HL-60/S4 treated with phorbol 12-myristate 13-acetate at 8.2 ng/mL for 4 days and 3 days (cell line): ENCODE measurements around the gene TUT1.
"Not testable (repeated sequence)": the region's sequence is repeated elsewhere in the genome, so short reads cannot be mapped to it uniquely, and the experiment has no call there.

Source experiments
- in situ Hi-C: fragments of 300-500 bp; cut with MboI; formaldehyde crosslinking; loops from 2 replicates; pipeline ENCODE4 v1.15.0; 2022; ENCODE audit warnings: low sequenced_read_pairs

Gene TUT1

DNA sequence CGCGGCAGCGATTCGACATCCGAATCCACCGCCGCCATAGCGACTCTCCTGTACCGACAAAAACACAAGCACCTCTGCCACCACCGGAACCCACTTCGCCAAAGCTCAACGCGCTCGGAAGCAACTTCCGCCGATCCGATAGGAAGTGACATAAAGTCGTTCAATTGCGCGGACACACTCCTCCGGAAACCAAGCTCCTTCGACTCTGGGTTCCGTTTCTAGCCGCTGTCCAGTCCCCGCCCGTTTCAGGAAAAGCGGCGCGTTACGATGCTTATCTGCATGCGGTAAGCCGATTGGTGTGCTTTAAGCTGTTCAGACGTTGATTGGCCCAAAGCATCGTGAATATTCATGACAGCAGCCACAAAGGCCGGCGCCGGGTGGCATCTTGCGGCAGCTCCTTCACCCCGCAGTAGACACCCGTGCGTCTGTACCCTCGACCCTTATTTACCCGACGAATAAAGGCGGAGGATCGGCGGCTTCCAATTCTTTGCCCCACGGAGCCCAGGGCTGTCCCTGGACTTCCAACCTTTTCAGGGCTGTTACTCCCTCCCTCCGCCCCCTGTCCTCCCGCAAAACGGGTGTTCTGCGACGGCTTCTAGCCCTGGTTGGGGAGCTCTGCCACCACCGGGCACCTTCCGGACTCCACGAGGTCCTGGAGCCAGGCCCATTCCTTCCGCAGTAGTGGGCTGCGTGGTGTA is at the start of gene TUT1:
TSS of gene TUT1 (minus strand) at position 76 of the 698 bp plus-strand sequence. CDS start at position 38, 38 bp downstream.
- in situ Hi-C loops: no loop called here

DNA sequence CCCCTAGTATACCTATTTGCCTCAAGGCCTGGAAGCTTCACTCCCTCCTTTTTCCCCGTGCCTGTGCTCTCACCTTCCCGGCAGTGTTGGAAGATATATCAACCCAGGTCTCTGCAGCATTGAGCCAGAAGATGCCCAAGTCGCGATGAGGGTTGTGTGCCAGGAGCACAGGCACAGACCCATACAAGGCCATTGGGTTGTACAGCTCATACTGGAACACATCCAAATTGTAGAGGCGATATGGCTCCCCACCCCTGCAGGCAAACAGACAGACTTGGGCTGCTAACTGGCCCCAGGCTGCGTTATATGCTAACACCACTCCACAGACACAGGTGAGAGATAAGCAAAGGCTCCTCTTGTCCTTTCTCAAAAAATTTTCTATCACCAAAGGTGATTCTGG is 41.2 kb upstream of the TUT1 start:
- in situ Hi-C loops: no loop called here

- in situ Hi-C loops: no loop called here
Observed at GRCh38 chr11:62627713-62628112, 36.4 kb upstream of the TUT1 start.

DNA sequence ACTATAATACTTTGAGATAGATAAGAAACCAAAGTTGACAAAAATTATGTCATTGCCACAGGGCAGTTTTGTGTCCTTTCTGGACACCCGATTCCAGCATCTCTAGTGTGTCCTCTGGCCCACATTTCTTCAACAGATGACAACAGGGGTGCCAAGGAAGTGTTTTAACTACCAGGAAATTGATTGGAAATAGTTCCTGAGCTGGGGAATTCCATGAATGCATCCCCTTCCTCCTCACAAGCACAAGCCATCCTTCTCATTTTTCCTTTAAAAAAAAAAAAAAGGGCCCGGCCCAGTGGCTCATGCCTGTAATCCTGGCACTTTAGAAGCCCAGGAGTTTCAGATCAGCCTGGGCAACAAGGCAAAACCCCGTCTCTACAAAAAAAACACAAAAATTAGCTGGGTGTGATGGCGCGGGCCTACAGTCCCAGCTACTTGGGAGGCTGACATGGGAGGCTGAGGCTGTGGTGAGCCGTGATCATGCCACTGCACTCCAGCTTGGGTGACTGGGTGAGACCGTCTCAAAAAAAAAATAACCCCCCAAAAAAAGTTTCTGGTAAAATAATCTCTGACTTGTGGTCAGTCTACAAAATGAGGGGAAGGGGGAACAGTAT is 31.3 kb upstream of the TUT1 start:
- in situ Hi-C loops: no loop called here

- in situ Hi-C loops: no loop called here
Observed at GRCh38 chr11:62621567-62622470, 30.5 kb upstream of the TUT1 start, which contains the start of gene B3GAT3. B3GAT3 (minus strand) TSS chr11:62621986; CDS start chr11:62621947, 39 bp downstream.

GRCh38 chr11:62621027-62621566 is 29.8 kb upstream of the TUT1 start:
- in situ Hi-C loops: no loop called here

GRCh38 chr11:62616957-62617356 is 25.6 kb upstream of the TUT1 start:
- in situ Hi-C loops: not testable (repeated sequence)

DNA sequence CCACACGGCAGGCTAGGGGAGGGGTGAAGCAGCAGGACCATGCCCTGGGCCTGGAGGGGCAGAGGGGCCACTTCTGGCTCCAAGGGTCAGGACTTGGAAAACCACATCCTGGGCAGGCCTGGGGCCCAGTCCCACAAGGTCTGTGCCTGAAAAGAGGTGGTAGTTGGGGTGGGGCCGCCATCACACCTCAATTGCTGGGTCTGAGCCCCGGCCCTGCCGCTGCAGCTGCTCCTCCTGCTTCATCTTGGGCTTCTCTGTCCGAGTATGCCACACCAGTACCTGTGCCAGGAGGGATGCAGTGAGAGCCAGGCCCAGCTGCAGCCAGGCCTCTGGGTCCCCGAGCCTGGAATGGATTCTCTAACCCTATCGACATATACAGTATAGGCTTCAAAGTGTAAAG is 24.2 kb upstream of the TUT1 start:
- in situ Hi-C loops: no loop called here

- in situ Hi-C loops: no loop called here
Observed at GRCh38 chr11:62614275-62614674, 23.0 kb upstream of the TUT1 start.

GRCh38 chr11:62613291-62613778 is 22.0 kb upstream of the TUT1 start:
- in situ Hi-C loops: no loop called here

- in situ Hi-C loops: no loop called here
Observed at GRCh38 chr11:62612366-62613290, 21.3 kb upstream of the TUT1 start, which contains the start of the genes EML3 and ROM1. EML3 (minus strand) TSS chr11:62612775; CDS start chr11:62612457, 318 bp downstream. ROM1 (plus strand) TSS chr11:62613257; CDS start chr11:62613282, 25 bp downstream.

- in situ Hi-C loops: no loop called here
Observed at GRCh38 chr11:62611705-62612365, 20.5 kb upstream of the TUT1 start.

DNA sequence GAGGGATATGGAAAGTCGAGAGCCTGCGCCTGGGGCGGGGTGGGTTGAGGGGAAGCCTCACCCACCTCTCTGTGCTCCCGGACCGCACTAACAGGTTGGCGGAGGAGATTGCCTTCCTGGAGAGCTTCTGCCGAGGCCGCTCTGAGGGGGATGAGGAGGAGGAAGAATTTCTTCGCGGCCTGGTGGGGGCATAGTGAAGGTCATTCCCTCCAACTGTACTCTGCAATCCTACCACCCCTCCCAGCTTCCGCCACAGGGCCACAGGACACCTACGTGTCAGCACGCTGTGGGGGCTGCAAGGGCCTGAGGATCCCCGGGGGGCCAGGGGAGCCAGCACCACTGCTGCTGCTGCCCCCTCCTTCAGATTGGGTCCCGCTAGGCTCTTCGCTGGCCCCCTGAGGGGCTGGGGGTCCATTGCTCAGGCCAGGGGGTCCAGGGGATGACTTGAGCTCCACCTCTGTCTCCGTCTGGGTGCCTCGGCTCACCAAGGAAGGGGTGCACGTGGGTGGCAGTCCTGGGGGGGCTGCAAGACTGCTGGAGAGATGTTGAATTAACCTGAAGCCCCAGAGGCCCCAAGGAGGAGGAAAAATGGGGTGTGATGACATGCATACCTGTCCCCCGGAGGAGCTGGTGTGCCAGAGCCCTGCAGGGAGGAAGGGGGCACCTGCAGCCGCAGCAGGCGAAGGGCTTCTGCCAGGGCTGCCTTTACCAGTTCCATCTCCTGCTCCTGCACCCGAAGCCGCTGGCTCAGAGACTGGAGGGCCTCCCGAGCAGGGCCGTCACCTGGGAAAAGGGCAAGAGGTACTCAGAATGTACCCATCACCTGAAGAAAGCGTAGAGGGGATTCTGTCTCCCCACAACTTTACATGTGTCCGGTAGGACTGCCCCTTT is 19.7 kb upstream of the TUT1 start:
- in situ Hi-C loops: no loop called here

DNA sequence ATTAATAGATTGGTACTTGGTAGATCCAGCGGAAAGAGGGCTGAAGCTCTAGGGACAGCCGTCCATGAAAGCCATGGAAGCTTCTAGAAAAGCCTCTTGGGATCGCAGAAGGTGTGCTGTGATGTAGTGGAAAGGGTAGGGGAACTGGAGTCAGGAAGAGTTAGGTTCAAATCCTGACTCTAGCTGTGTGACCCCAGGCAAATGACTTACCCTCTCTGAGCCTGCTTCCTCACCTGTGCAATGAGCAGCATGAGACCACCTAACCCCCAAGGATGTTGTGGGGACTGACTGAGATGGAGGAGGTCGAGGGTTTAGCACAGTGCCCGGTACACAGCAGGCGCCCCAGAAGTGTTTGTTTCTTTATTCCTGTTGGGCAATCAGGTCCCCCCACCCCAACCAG is 19.1 kb upstream of the TUT1 start:
- in situ Hi-C loops: no loop called here

GRCh38 chr11:62608776-62609175 is 17.5 kb upstream of the TUT1 start:
- in situ Hi-C loops: no loop called here

DNA sequence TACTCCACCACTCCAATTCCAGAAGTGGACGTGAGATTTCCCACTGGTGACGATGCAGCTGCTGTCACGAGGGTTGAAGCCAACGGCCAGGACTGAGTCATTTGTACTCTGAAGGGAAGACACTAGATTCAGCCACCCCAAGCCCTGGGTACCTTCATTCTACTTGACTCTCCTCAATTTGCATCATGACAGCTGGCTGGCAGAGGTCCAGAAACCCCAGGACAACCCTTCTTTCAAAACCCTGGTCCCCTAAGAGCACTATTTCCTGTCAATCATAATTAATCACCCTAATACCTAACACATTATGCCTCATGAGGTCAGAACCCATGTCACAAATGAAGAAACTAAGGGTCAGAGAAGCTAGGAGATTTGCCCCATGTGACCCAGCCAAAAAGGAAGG is 16.4 kb upstream of the TUT1 start:
- in situ Hi-C loops: no loop called here

DNA sequence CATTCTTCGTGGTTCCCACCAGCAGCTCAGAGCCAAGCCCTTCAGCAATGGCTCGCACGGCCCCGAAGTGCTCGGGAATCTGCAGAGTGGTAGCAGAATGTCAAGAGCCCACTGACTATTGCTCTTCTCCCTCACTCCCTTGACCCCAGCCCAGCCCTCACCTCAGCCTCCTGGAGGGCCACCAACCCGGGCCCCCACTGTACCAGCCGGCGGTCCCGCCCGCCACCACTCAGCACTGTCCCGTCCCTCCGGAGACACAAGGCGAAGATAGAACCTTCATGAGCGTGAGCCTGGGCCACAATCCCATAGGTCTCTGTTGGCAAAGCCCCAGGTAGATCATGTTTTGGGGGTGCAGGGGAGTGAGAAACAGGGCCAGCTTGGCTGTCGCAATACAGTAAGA is 14.6 kb upstream of the TUT1 start:
- in situ Hi-C loops: no loop called here

- in situ Hi-C loops: no loop called here
Observed at GRCh38 chr11:62605467-62605866, 14.1 kb upstream of the TUT1 start.
